ENCODE results near the gene TRAPPC4. TPM values are rescaled to one million over a fixed set of nuclear protein-coding genes. Genes with fewer than 3 reads are reported as not detected.
A peak's percentile ranks its signal among the peaks of the same experiment; 100 is the strongest.
"Not testable (repeated sequence)": the region's sequence is repeated elsewhere in the genome, so short reads cannot be mapped to it uniquely, and the experiment has no call there.

Gene TRAPPC4, protein sequence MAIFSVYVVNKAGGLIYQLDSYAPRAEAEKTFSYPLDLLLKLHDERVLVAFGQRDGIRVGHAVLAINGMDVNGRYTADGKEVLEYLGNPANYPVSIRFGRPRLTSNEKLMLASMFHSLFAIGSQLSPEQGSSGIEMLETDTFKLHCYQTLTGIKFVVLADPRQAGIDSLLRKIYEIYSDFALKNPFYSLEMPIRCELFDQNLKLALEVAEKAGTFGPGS
- total RNA-seq: 10 to 100 TPM; 56.9 to 75.0 (median 63.9) TPM

DNA sequence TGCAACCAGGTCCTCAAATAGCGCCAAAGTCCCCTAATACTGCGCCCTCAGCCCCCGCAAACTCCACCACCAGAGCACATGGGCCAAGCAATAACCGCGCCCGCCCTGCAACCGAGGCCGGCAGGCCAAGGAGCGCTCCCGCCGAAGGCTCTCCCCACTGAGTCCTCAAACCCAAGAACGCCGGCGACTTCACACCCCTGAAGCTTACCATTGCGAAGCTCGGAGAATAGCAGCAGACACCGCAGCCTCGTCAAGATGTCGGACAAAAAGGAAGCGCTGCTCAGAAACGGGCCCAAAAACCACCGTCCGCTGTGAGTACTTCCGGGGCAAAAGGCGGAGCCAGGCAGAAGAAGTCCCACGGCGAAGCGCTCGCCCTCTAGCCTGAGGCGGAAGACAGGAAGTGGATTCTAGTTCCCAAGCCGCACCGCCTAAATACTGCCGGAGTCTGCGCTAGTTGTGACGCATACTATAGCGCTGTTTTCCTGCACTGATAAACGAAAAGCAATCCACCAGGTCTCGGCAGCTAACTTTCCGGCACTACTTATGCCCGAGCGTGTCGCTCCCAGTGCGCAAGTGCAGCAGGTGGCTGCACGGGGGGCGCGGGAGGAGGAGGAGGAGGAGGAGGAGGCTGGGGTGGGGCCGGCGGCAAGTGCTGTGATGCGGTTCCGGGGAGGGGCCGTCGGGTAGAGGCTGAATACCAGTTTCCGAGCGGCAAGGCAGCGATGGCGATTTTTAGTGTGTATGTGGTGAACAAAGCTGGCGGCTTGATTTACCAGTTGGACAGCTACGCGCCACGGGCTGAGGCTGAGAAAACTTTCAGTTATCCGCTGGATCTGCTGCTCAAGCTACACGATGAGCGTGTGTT is at the start of gene TRAPPC4, which contains the start of gene RPS25:
TRAPPC4 (plus strand) TSS at position 693 of the 865 bp plus-strand sequence; CDS start at position 723, 30 bp downstream.
RPS25 (minus strand) TSS at position 270 of the 865 bp plus-strand sequence; CDS start at position 211, 59 bp downstream.
- H3K27ac ChIP-seq: peak within 1 kb of the TSS; percentile 92
- H3K9me3 ChIP-seq: no peaks in the 10 kb centered on the region
- TF ChIP-seq, protein P1, sequence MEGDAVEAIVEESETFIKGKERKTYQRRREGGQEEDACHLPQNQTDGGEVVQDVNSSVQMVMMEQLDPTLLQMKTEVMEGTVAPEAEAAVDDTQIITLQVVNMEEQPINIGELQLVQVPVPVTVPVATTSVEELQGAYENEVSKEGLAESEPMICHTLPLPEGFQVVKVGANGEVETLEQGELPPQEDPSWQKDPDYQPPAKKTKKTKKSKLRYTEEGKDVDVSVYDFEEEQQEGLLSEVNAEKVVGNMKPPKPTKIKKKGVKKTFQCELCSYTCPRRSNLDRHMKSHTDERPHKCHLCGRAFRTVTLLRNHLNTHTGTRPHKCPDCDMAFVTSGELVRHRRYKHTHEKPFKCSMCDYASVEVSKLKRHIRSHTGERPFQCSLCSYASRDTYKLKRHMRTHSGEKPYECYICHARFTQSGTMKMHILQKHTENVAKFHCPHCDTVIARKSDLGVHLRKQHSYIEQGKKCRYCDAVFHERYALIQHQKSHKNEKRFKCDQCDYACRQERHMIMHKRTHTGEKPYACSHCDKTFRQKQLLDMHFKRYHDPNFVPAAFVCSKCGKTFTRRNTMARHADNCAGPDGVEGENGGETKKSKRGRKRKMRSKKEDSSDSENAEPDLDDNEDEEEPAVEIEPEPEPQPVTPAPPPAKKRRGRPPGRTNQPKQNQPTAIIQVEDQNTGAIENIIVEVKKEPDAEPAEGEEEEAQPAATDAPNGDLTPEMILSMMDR (IDR thresholded peaks at IDR 0.05): no peak
- TF ChIP-seq POLR2A (IDR thresholded peaks at IDR 0.05): peak in 1 of 2 donors; percentile 76
- TF ChIP-seq POLR2AphosphoS5 (IDR thresholded peaks at IDR 0.05): peak; percentile 52 to 82 (median 60)
- no peak for TF ChIP-seq EP300 (IDR thresholded peaks at IDR 0.05)
- H3K36me3 ChIP-seq: peaks cover 40% of the 10 kb centered on the region
- H3K4me1 ChIP-seq: peaks cover 45% of the 10 kb centered on the region
- under 1% methylated on average over 63 of the region's 63 CpGs for WGBS
- H3K27me3 ChIP-seq: no peaks in the 10 kb centered on the region
- peak; percentile 98 for DNase-seq (ENCODE audit: low spot score in 2 of 2)
- H3K4me3 ChIP-seq: peak within 1 kb of the TSS; percentile 74

DNA sequence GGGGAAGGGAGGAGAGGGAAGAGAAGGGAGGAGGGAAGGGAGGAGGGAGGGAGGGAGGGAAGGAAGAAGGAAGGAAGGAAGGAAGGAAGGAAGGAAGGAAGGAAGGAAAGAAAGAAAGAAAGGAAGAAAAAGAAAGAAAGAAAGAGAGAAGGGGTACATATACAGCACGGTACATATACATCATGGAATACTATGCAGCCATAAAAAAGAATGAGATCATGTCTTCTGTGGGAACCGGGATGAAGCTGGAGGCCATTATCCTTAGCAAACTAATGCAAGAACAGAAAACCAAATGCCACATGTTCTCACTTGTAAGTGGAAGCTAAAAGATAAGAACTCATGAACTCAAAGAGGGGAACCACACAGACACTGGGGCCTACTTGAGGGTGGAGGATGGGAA is 49.1 kb upstream of the TRAPPC4 start:
- H3K4me3 ChIP-seq; H3K4me1 ChIP-seq; H3K9me3 ChIP-seq; H3K27me3 ChIP-seq; H3K36me3 ChIP-seq; DNase-seq (ENCODE audit: low spot score in 2 of 2); H3K27ac ChIP-seq: not testable (repeated sequence)
- WGBS: 80% methylated on average over 2 of the region's 2 CpGs

DNA sequence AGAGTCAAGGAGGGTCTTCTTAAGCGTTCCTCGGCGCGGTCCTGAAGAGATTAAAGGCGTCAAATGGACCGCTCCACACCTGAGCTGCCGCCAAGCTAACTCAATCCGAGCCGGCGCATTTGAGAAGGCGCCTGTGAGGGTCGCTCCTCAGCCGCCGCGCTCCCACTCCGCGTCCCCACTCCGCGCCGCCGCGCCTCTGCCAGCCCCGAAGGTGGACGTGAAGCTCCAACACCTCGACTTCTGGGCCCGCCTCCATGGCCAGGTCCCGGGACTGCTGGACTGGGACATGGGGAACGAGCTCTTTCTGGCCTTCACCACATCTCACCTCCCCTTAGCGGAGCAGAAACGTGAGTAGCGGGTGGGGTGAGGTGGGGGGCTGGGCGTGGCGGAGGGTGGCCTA is 46.9 kb upstream of the TRAPPC4 start, which contains the start of gene FOXR1:
FOXR1 (plus strand) TSS at position 116 of the 400 bp plus-strand sequence; CDS start at position 287, 171 bp downstream.
- Histone ChIP-seq H3K27me3 (peaks cover 8% of the 10 kb centered on the region), H3K9me3 (no peaks in the 10 kb centered on the region), H3K4me1 (no peaks in the 10 kb centered on the region), H3K36me3 (no peaks in the 10 kb centered on the region), H3K4me3 (no peak within 1 kb of the TSS), H3K27ac (no peak within 1 kb of the TSS)
- TF ChIP-seq EP300 (IDR thresholded peaks at IDR 0.05) (no peak), POLR2AphosphoS5 (IDR thresholded peaks at IDR 0.05) (no peak), POLR2A (IDR thresholded peaks at IDR 0.05) (no peak)
- TF ChIP-seq, protein P1 (IDR thresholded peaks at IDR 0.05): no peak
- 53% methylated on average over 6 of the region's 33 CpGs for WGBS
- no peak for DNase-seq (ENCODE audit: low spot score in 2 of 2)

- DNase-seq (ENCODE audit: low spot score in 2 of 2): no peak
- Histone ChIP-seq H3K27me3 (peaks cover 8% of the 10 kb centered on the region), H3K4me1 (no peaks in the 10 kb centered on the region), H3K27ac (no peak overlapping the region), H3K9me3 (no peaks in the 10 kb centered on the region), H3K4me3 (no peak overlapping the region), H3K36me3 (no peaks in the 10 kb centered on the region)
- WGBS: 98% methylated on average over 2 of the region's 2 CpGs
- TF ChIP-seq, protein P1 (IDR thresholded peaks at IDR 0.05): no peak
- TF ChIP-seq POLR2AphosphoS5 (IDR thresholded peaks at IDR 0.05) (no peak), POLR2A (IDR thresholded peaks at IDR 0.05) (no peak), EP300 (IDR thresholded peaks at IDR 0.05) (no peak)
Observed at GRCh38 chr11:118973985-118974384, 44.6 kb upstream of the TRAPPC4 start.

DNA sequence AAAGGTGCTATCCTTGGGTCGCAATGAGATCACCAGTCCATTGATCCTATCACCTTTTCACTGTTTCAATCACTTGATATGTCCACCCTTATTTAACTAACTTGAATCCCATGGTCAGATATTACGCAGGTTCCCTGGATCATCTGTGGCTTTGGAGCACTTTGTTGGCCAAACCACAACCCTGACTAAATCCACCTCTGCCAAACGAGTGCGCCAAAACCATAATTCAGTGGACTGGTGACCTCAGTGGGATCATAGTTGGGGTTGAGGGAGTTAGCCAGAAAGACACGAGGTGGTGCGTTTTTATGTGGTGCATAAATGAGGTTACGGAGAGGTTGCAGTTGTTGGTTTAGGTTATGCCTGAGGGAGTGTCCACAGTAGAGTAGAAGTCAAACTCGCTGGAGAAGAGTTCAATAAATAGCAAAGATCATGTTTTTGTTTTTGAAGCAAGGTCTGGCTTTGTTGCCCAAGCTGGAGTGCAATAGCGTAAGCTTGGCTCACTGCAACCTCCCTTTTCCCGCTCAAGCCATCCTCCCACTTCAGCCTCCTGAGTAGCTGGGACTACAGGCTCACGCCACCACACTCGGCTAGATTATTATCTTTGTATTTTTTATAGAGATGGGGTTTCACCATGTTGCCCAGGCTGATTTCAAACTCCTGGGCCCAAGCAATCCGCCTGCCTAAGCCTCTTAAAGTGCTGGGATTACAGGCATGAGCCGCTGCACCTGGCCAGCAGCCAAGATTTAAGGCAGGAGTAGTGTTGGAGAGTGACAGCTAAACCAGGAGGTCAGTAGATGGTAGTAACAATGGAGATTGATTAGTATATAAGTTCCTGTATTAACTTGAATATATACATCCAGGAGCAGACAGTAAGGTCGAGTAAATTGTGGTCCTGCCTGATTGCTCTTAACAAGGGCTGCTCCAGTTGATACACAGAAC is 42.5 kb upstream of the TRAPPC4 start:
- H3K27ac ChIP-seq: no peak overlapping the region
- 85% methylated on average over 15 of the region's 15 CpGs for WGBS
- TF ChIP-seq, protein P1 (IDR thresholded peaks at IDR 0.05): no peak
- TF ChIP-seq POLR2AphosphoS5 (IDR thresholded peaks at IDR 0.05): no peak
- no peak for TF ChIP-seq EP300 (IDR thresholded peaks at IDR 0.05)
- no peak for TF ChIP-seq POLR2A (IDR thresholded peaks at IDR 0.05)
- H3K27me3 ChIP-seq: peaks cover 8% of the 10 kb centered on the region
- peaks cover 9% of the 10 kb centered on the region for H3K4me1 ChIP-seq
- DNase-seq (ENCODE audit: low spot score in 2 of 2): no peak
- no peaks in the 10 kb centered on the region for H3K36me3 ChIP-seq
- H3K4me3 ChIP-seq: no peak overlapping the region
- H3K9me3 ChIP-seq: no peaks in the 10 kb centered on the region
